Stomach (tissue), 4 donors: ENCODE data around the gene GHRL.

Experiments
- CTCF ChIP-seq, 7 experiments: fragments of 450-650 bp in 4 of 7; fragments of 200-600 bp in 3 of 7; sonication (generic) in 3 of 7; IDR thresholded peaks; one replicate each; pipeline ENCODE4 v1.5.1; 2016 to 2019; ENCODE audit warnings: antibody characterized with exemption in 7 of 7, control low read depth in 2 of 7, mild to moderate bottlenecking in 1 of 7
- POLR2A ChIP-seq, 4 donors: fragments of 450-650 bp; IDR thresholded peaks; one replicate each; pipeline ENCODE4 v1.6.1; 2016; ENCODE audit warnings: antibody characterized with exemption in 4 of 4, control low read depth in 2 of 4, mild to moderate bottlenecking in 1 of 4, moderate library complexity in 1 of 4

- no peak for TF ChIP-seq CTCF (IDR thresholded peaks at IDR 0.05)
- no peak for TF ChIP-seq POLR2A (IDR thresholded peaks at IDR 0.05)
Measured at GRCh38 chr3:10281951-10282350, 10.8 kb downstream of the GHRL start.
